Type B pancreatic cell (in vitro differentiated cells): ENCODE results near the gene GABRQ. TPM values are rescaled to one million over a fixed set of nuclear protein-coding genes. Genes with fewer than 3 reads are reported as not detected.
A peak's percentile ranks its signal among the peaks of the same experiment; 100 is the strongest.

Experiments
- DNase-seq: peaks from one replicate; pipeline ENCODE4 v3.0.0; 2021; ENCODE audit warnings: mixed read lengths; ENCODE audit not compliant: unreplicated experiment; ENCODE audit errors: extremely low spot score
- H3K27ac Mint-ChIP-seq: 2 replicates; pipeline ENCODE4 v1.8.0; 2021; ENCODE audit warnings: mild to moderate bottlenecking, mixed read lengths
- H3K27me3 Mint-ChIP-seq: 2 replicates; pipeline ENCODE4 v1.8.0; 2021; ENCODE audit warnings: mixed read lengths
- H3K36me3 Mint-ChIP-seq: 2 replicates; pipeline ENCODE4 v1.8.0; 2021; ENCODE audit warnings: mixed read lengths
- H3K4me1 Mint-ChIP-seq: one replicate; pipeline ENCODE4 v1.8.0; 2021; ENCODE audit warnings: mixed read lengths; ENCODE audit not compliant: unreplicated experiment
- H3K4me3 Mint-ChIP-seq: 2 replicates; pipeline ENCODE4 v1.8.0; 2021; ENCODE audit warnings: mild to moderate bottlenecking, mixed read lengths
- H3K9me3 Mint-ChIP-seq: 2 replicates; pipeline ENCODE4 v1.8.0; 2021; ENCODE audit warnings: mixed read lengths
- total RNA-seq: library from RNA; stranded (reverse); gene quantifications from 2 replicates; pipeline ENCODE4 v1.2.1, GENCODE V29; 2021; ENCODE audit warnings: low replicate concordance
- TF ChIP-seq, protein P1 (sequence below): fragments of 200-600 bp; sonication (generic); conservative IDR thresholded peaks from 2 replicates; pipeline ENCODE4 v1.5.0; 2021; ENCODE audit warnings: antibody characterized with exemption, mild to moderate bottlenecking

Gene GABRQ
- total RNA-seq, 1 donor from 2014 or later = 6.1 TPM

DNA sequence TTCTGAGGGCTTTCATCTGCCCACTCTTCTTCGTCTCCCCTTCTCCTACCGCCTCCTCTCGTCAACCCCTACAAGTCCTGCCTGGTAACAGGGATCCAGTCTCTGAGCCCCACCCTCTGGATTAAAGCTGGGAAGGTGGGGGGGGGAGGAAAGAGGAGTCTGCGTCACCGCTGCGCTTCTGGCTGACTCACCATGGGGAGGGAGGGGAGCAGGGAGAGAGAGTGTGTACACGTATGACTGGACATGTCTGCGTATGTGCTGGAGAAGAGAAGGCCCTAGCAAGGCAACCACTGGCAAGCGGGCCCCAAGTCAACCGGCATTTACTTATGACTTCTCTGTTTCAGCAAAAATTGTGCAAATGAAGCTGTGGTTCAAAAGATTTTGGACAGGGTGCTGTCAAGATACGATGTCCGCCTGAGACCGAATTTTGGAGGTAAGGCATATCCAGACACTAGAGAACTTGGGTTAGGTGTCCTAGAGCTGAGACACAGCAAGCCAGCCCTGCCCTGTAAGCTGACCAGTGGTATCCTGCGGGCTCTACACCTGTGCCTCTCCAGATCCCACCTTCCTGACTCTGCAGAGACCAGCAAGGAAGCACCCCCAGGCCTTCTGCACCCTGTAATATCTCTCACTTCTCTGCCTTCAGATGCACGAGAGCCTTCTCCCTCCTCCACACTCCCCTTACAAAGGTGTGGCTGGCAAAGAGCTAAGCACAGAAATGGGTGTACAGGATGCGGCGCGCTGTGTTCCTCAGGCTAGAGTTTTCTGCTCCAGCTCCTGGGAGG lies 2.5 kb downstream of the GABRQ start:
- Mint-ChIP-seq H3K4me1 (no peaks in the 10 kb centered on the region), H3K4me3 (no peak overlapping the region), H3K36me3 (no peaks in the 10 kb centered on the region), H3K27ac (no peak overlapping the region), H3K27me3 (peaks cover 37% of the 10 kb centered on the region), H3K9me3 (no peaks in the 10 kb centered on the region)
- TF ChIP-seq, protein P1, sequence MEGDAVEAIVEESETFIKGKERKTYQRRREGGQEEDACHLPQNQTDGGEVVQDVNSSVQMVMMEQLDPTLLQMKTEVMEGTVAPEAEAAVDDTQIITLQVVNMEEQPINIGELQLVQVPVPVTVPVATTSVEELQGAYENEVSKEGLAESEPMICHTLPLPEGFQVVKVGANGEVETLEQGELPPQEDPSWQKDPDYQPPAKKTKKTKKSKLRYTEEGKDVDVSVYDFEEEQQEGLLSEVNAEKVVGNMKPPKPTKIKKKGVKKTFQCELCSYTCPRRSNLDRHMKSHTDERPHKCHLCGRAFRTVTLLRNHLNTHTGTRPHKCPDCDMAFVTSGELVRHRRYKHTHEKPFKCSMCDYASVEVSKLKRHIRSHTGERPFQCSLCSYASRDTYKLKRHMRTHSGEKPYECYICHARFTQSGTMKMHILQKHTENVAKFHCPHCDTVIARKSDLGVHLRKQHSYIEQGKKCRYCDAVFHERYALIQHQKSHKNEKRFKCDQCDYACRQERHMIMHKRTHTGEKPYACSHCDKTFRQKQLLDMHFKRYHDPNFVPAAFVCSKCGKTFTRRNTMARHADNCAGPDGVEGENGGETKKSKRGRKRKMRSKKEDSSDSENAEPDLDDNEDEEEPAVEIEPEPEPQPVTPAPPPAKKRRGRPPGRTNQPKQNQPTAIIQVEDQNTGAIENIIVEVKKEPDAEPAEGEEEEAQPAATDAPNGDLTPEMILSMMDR = no peak
- no peak for DNase-seq

DNA sequence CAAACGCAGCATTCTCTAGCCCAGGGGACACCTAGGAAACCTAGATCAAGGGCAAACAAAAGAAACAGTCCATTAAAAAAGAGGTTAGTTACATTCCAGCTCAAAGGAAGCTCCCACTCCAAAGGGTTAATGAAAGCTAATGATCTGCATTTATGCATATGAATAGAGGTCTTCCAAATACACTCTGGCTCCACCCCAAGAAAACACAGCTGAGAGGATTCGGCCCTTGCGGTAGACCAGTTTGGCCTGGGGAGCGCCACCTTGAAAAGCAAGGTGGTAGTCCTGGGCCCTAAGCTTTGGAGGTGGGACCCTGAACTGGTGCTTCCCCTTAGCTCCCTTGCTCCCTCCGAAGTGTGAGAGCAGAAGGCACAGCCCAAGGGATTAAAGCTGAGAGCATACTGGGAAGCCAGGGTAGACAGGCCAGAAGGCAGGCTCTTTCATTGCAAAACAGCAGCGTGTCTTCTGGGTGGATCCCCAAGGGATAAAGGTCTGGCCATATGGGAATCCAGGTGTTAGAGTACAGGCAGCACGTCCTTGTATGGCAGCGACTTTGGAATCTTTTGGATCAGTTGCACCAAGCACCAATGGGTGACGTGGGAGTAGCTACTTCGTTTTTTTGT lies 3.7 kb downstream of the GABRQ start:
- Mint-ChIP-seq H3K36me3 (no peaks in the 10 kb centered on the region), H3K27ac (no peak overlapping the region), H3K4me3 (no peak overlapping the region), H3K4me1 (no peaks in the 10 kb centered on the region), H3K9me3 (no peaks in the 10 kb centered on the region), H3K27me3 (peaks cover 33% of the 10 kb centered on the region)
- DNase-seq = no peak
- TF ChIP-seq, protein P1 = no peak

DNA sequence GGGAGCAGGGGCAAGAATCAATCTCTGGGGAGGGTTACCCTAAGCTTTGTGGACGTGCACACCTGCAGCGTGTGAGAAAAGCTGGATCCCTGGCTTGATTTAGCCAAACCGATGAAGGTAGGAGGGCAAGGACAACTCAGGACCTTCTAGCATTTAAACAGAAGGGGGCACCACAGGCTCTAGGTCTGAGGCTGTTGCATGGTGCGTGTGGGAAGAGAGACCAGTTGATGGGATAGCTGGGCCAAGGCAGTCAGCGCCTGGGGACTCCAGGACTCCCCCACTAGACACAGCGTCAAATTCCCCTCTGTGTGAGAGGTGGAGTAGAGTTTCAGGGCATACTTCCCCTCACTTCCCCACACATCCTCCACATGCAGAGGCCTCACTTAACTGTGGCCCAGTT lies 4.3 kb downstream of the GABRQ start:
- no peak for DNase-seq
- no peaks in the 10 kb centered on the region for H3K4me1 Mint-ChIP-seq
- peaks cover 27% of the 10 kb centered on the region for H3K27me3 Mint-ChIP-seq
- H3K4me3 Mint-ChIP-seq = no peak overlapping the region
- H3K27ac Mint-ChIP-seq = no peak overlapping the region
- no peaks in the 10 kb centered on the region for H3K9me3 Mint-ChIP-seq
- H3K36me3 Mint-ChIP-seq = no peaks in the 10 kb centered on the region
- TF ChIP-seq, protein P1 = peak; percentile 44

DNA sequence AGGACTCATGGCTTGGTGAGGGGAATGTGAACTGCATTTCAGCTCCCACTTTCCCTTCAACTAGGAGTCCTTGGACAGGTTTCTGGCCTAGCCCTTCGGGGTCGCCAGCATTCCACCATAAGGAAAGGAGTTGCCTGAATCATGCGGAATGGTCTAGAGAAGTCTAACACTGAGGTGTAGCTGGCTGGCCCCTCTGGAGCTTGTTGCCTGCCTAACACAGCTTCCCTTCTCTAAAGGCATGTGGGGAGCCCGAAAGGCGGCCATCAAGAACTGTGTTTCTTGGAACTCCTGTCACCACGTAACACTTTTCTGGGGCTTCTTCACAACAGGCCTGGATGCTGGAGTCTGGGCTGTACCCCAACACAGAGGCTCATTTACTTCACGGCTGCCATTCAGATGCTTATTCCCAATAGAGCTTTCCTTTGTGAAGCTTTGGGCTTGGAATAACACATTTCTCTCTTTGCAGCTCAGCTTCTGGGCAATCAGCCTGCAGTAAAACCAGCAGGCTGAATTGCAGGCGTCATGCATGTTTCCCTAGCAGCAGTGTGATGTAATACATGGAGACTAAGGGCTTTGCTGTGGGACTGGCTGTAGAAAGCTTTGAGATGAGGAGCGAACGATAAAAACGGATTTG lies 5.4 kb downstream of the GABRQ start:
- Mint-ChIP-seq H3K27ac (no peak overlapping the region), H3K27me3 (peaks cover 21% of the 10 kb centered on the region), H3K36me3 (no peaks in the 10 kb centered on the region), H3K4me1 (no peaks in the 10 kb centered on the region), H3K4me3 (no peak overlapping the region), H3K9me3 (no peaks in the 10 kb centered on the region)
- DNase-seq = no peak
- TF ChIP-seq, protein P1 = no peak

- no peak overlapping the region for H3K27ac Mint-ChIP-seq
Measured at GRCh38 chrX:152646961-152647360, 9.3 kb downstream of the GABRQ start.

More at GRCh38 chrX:152646961-152647360, 9.3 kb downstream of the GABRQ start:
- Mint-ChIP-seq H3K4me3 (no peak overlapping the region), H3K9me3 (no peaks in the 10 kb centered on the region), H3K36me3 (no peaks in the 10 kb centered on the region), H3K27me3 (no peaks in the 10 kb centered on the region), H3K4me1 (no peaks in the 10 kb centered on the region)
- TF ChIP-seq, protein P1 = no peak
- no peak for DNase-seq
